SW480 (cell line): ENCODE measurements around the gene CDPF1.
"Not testable (repeated sequence)": the region's sequence is repeated elsewhere in the genome, so short reads cannot be mapped to it uniquely, and the experiment has no call there.

Experiments used
- DNase-seq: peaks from one replicate; pipeline ENCODE4 v3.0.0-alpha.2; 2016; ENCODE audit warnings: low spot score

Gene CDPF1

GRCh38 chr22:46281866-46282678 lies 32.0 kb upstream of the CDPF1 start:
- DNase-seq: no peak

DNA sequence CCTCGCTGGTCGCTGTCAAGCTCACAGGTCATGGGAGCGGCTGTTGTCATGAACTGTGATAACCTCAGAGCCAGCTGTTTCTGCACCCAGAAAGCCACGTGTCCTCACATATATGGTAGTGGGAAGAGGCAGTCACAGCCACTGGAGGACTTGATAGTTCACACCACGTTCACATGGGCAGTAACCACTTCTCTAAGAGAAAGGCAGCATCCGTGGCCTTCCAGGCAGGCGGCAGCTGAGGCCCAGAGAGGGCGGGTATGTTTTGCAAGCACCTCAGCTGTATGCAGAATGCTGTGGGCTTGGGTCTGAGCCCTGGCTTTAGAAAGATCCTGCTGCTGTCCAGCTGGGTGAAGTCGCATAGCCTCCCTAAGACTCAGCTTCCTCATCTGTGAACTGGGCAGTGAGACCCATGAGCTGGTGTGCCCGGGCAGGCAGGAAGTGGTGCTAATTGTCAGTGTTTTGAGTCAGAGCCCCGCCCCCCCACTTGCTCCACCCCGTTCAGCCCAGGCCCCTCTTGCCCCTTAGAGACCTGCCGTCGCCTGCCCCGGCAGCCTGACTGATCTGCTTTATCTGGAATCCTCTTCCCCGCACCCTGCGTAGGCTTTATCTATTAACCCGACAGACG lies 31.0 kb upstream of the CDPF1 start:
- DNase-seq: no peak

DNA sequence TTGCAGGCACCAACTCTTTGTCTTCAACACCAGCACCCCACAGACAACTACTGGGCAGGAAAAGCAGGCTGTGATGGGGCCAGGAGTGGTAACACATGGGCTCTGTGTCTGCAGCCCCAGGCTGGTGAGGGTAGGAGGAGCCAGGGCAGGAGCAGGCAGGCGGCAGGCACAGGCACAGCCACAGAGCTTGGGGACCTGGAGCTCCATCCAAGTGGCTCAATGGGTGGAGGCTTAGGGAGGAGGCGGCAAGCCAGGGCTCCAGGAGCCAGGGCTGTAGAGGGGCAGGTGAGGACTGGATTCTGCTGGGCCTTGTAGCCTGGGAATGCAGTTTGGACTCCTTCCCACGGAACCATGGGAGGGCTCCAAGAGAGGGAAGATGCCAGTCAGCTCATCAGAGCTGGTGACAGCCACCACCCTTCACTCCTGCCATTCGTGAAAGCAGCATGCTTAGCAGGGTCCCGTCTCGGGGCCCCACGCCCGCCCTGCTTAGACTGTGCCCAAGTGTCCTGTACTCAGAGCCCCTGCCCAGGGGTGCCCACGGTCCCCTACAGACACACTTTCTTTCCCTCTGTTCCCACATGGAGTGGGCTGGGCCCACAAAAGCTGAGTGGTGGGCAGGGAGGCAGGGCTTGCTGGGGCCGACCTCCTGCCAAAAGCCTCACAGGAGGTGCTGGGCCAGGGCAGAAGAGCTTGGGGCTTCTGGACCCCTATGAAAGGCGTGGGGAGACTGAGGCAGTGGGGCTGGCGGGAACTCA lies 30.1 kb upstream of the CDPF1 start:
- no peak for DNase-seq

DNA sequence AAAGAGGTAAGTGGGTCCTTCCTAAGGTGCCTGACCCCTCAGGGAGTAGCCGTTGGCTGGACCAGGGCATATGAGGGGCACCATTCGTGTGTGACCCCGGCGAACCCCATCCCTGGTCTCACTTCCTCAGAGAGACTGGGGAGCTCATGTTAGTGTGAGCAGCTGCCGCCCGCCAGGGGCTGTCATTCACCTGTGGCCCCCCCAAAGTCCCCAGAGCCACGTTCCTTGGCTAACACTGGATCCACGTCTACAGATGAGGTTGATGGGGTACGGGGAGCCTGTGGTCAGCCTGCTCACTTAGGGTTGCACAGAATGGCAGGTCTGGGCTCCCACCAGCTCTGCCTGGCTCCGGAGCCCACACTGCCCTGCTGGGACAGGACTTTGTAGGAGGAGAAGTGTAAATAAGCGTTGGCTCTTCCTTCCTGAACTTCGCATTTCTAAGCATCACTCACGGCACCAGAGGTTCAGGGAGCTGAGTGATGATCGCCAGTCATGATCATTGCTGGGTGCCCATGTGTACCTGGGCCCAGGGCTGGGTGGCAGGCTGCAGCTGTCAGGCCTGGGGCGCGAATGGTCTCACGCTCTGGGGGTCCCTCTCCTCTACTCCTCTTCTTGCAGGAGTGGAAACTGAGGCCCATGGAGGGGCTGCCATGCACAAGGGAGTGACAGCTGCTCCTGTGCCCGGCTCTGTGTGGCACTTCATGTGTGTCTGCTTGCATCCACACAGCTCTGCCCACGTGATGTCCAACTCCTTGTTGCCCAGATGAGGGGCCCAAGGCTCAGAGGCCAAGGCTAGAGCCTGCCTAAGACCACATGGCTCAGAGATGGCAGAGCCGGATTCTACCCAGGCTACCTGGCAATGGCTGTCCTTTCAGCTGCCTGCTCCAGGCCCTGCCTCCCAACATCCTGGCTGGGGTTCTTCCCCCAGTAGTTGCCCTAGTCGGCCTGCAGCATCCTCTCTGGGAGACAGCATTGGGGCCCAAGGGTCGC lies 28.9 kb upstream of the CDPF1 start:
- DNase-seq: no peak

DNA sequence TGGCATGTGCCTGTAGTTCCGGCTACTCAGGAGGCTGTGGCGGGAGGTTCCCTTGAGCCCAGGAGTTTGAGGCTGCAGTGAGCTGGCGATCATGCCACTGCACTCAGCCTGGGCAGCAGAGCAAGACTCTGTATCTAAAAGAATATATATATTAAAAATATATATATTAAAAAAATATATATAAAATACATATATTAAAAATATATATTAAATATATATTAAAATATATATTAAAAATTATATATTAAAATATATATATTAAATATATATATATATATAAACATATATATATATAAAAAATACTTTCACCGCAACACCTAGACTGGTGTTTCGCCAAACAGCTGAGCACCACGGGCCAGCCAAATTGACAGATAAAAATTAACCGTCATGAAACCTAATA lies 26.5 kb upstream of the CDPF1 start:
- no peak for DNase-seq

- DNase-seq: no peak
Measured at GRCh38 chr22:46275455-46276122, 25.5 kb upstream of the CDPF1 start.

GRCh38 chr22:46274381-46274780 lies 24.3 kb upstream of the CDPF1 start:
- DNase-seq: no peak

DNA sequence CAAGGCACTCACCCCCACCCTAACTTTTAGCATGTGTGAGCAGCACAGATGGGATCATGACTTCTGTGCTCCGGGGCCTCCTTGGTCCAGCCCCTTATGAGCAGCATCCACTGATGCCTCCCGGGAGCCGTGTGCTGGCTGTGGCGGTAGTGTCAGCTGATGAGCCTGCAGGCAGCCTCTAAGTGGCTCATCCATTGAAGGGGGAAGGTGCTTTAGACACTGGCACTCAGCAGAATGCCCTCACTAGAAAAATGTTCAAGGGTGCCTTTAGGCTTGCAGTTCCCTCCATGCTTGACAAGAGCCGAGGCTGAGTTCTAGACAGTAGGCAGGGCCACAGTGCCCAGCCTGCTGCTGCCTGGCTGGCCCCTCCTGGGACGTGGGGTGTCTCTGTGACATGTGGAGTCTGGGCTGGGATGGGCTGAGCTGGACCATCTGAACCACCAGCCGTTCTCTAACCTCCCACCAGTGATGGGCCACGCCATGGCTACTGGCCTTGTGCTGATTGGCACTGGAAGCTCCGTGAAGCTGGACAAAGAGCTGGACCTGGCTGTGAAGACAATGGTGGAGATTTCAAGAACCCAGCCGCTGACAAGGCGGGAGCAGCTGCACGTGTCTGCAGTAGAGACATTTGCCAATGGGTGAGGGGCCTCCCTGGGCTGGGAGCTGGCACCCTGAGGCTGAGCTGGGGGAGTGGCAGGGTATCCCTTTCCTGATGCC lies 23.5 kb upstream of the CDPF1 start:
- DNase-seq: no peak

GRCh38 chr22:46272762-46273431 lies 22.8 kb upstream of the CDPF1 start:
- no peak for DNase-seq

DNA sequence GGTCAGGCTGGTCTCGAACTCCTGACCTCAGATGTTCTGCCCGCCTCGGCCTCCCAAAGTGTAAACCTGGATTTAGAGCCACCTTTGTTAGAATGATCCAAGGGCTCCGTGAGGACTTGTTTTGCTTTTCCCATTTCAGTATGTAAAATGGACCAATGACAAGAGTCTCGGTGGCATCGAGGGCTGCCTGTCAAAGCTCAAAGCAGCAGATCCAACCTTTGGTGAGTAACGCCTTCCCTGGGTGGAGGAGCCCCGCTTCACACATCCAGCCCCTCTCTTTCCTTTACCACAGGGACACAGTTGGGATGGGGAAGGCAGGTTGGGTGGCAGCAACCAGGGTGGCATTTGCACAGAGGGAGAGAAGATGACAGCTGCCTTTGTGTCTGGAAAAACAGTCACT lies 22.1 kb upstream of the CDPF1 start:
- DNase-seq: no peak

- DNase-seq: no peak
Measured at GRCh38 chr22:46269564-46269963, 19.5 kb upstream of the CDPF1 start.

GRCh38 chr22:46267431-46268279 lies 17.6 kb upstream of the CDPF1 start, which contains the start of gene TTC38:
TSS of gene TTC38 (plus strand) at chr22:46268008. CDS start at chr22:46268040, 32 bp downstream.
- peak; percentile 82 for DNase-seq

DNA sequence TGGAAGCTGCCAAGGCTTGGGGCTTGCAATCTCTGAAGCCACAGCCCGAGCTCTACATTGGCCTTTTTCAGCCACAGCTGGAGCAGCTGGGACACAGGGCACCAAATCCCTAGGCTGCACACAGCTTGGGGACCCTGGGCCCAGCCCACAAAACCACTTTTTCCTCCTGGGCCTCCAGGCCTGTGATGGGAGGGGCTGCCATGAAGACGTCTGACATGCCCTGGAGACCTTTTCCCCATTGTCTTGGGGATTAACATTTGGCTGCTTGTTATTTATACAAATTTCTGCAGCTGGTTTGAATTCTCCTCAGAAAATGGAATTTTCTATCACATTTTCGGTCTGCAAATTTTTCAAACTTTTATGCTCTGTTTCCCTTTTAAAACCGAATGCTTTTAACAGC lies 15.5 kb upstream of the CDPF1 start:
- not testable (repeated sequence) for DNase-seq

- not testable (repeated sequence) for DNase-seq
Measured at GRCh38 chr22:46264520-46264919, 14.4 kb upstream of the CDPF1 start.

DNA sequence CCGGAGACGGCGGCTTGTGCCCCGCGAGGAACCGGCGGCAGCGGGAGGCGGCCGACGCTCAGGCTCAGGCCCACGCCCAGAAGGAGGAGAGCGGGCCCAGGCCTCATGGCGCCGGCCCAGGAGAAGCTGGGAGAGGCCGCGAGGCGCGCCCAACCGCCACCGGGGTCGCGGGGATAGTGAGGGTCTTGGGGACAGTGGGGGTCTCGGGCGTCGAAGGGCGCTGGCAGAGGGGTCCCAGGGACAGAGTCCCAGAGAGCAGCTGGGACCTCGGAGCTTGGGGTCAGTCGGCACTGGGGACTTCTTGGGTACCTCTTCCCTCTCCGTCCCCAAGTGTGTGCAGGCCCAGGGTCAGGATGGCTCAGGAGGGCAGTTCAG lies 13.1 kb upstream of the CDPF1 start, which contains the start of gene PKDREJ:
Gene PKDREJ (minus strand): TSS at position 128 of the 375 bp plus-strand sequence. CDS start 21 bp downstream, at position 107.
- no peak for DNase-seq

GRCh38 chr22:46262449-46263215 lies 12.5 kb upstream of the CDPF1 start:
- no peak for DNase-seq

- no peak for DNase-seq
Measured at GRCh38 chr22:46260038-46260437, 9.9 kb upstream of the CDPF1 start.

- DNase-seq: no peak
Measured at GRCh38 chr22:46259374-46259773, 9.3 kb upstream of the CDPF1 start.
